Stimulated activated CD4-positive, alpha-beta T cell treated with anti-CD3 and anti-CD28 coated beads, Interleukin-1b, Interleukin-23, amount 100 ng/mL, for 1 hour (primary cell): Measurements from ENCODE around the gene NAV2.

Experiments used
- DNase-seq, 2 donors: peaks; one replicate each; pipeline ENCODE4 v3.0.0-alpha.2; 2020; ENCODE audit warnings: low read depth in 2 of 2

Gene NAV2

GRCh38 chr11:20158597-20159257, 446.1 kb downstream of the NAV2 start:
- no peak for DNase-seq

GRCh38 chr11:20159466-20160381, 447.1 kb downstream of the NAV2 start:
- no peak for DNase-seq

GRCh38 chr11:20160425-20161229, 448.0 kb downstream of the NAV2 start, which contains the start of gene DBX1:
TSS of gene DBX1 (minus strand) at chr11:20160475. CDS start at chr11:20160324, 151 bp downstream.
- DNase-seq, result no peak

- DNase-seq, result no peak
These were observed 448.7 kb downstream of the NAV2 start for GRCh38 chr11:20161230-20161918.

GRCh38 chr11:20161923-20162744, 449.5 kb downstream of the NAV2 start:
- no peak for DNase-seq

- no peak for DNase-seq
These were observed 450.5 kb downstream of the NAV2 start for GRCh38 chr11:20162824-20163782.

DNA sequence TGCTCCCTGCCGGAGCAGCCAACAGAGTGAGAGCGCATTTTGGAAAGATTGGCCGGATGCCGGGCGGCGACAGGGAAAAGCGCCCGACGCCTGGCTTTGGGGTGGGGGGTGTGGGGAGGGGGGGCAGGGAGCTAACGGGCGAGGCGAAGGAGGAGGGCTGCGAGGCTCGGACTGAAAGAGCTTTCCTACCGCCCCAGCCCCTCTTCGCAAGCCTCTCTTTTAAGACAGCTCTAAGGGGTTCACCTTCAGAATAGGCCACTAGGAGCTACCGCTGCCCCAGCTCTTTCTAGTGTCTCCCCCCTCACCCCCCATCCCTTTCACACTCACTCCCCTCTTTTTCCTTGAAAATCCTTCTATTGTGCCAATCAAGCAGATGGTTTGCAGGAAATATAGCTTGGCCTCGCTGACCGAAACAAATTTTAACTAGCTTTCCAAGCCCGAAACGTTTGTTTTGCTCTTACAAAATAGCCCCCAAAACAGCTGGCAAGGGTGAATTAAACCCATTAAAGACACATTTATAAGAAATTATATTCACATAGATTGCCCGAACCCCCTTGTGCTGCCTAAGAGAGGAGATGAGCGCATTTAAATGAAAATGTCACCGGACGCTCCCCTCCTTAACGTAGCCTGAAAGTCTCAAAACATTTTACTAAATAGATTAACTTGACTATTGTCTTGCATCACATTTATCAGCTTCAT, 451.3 kb downstream of the NAV2 start:
- DNase-seq, result no peak
